GM21360 (cell line): Measurements from ENCODE around the gene WSB2.
"Not testable (repeated sequence)": the region's sequence is repeated elsewhere in the genome, so short reads cannot be mapped to it uniquely, and the experiment has no call there.

Experiments
- ATAC-seq: cut with Tn5 transposase; IDR thresholded peaks from one replicate; pipeline ENCODE4 v1.9.1; 2021; ENCODE audit warnings: mild to moderate bottlenecking, moderate library complexity; ENCODE audit not compliant: unreplicated experiment

WSB2 gene

GRCh38 chr12:118036672-118037411 lies 24.1 kb downstream of the WSB2 start:
- no peak for ATAC-seq

- ATAC-seq = peak; percentile 88
These were observed 25.6 kb downstream of the WSB2 start for GRCh38 chr12:118035190-118036041.

- no peak for ATAC-seq
These were observed 26.4 kb downstream of the WSB2 start for GRCh38 chr12:118034429-118035189.

- no peak for ATAC-seq
These were observed 27.1 kb downstream of the WSB2 start for GRCh38 chr12:118033902-118034301.

- no peak for ATAC-seq
These were observed 27.7 kb downstream of the WSB2 start for GRCh38 chr12:118033323-118033722.

- ATAC-seq = no peak
These were observed 28.8 kb downstream of the WSB2 start for GRCh38 chr12:118032188-118032587.

GRCh38 chr12:118029166-118029565 lies 31.8 kb downstream of the WSB2 start:
- no peak for ATAC-seq

- ATAC-seq = no peak
These were observed 35.8 kb downstream of the WSB2 start for GRCh38 chr12:118025168-118025567.

- ATAC-seq = no peak
These were observed 37.6 kb downstream of the WSB2 start for GRCh38 chr12:118023301-118023860.

- no peak for ATAC-seq
These were observed 38.3 kb downstream of the WSB2 start for GRCh38 chr12:118022728-118023109.

- not testable (repeated sequence) for ATAC-seq
These were observed 38.8 kb downstream of the WSB2 start for GRCh38 chr12:118022097-118022727.

- no peak for ATAC-seq
These were observed 40.9 kb downstream of the WSB2 start for GRCh38 chr12:118020036-118020435.

GRCh38 chr12:118017926-118018325 lies 43.1 kb downstream of the WSB2 start:
- no peak for ATAC-seq

GRCh38 chr12:118016424-118017264 lies 44.3 kb downstream of the WSB2 start, which contains the start of gene RFC5:
Gene RFC5, plus strand, starts transcription at chr12:118016703. Its CDS starts 125 bp downstream, at chr12:118016828.
- ATAC-seq = peak; percentile 97

GRCh38 chr12:118015944-118016343 lies 45.0 kb downstream of the WSB2 start:
- no peak for ATAC-seq

GRCh38 chr12:118015306-118015705 lies 45.7 kb downstream of the WSB2 start:
- ATAC-seq = no peak

- ATAC-seq = no peak
These were observed 47.7 kb downstream of the WSB2 start for GRCh38 chr12:118013283-118013682.

- ATAC-seq = no peak
These were observed 49.0 kb downstream of the WSB2 start for GRCh38 chr12:118011961-118012360.

- no peak for ATAC-seq
These were observed 49.6 kb downstream of the WSB2 start for GRCh38 chr12:118011377-118011776.

- no peak for ATAC-seq
These were observed 50.1 kb downstream of the WSB2 start for GRCh38 chr12:118010903-118011302.
